Astrocyte (in vitro differentiated cells and primary cell): ENCODE results near the gene PKP4. TPM values are rescaled to one million over a fixed set of nuclear protein-coding genes. Genes with fewer than 3 reads are reported as not detected.

Experiments used
- DNase-seq: peaks from one replicate; pipeline ENCODE4 v3.0.0-alpha.2; 2010; ENCODE audit warnings: low read depth
- FAIRE-seq: peaks from 2 replicates; lab custom pipeline; 2011; peaks lifted over from hg19 to GRCh38; lab: Jason Lieb, UNC
- H2AFZ ChIP-seq: 2 replicates; pipeline ENCODE4 v1.6.0; 2012; ENCODE audit warnings: low read depth, low read length, inconsistent platforms
- H3K27ac ChIP-seq: 2 replicates; pipeline ENCODE4 v1.5.1; 2011; ENCODE audit warnings: low read depth, low read length, inconsistent platforms
- H3K27me3 ChIP-seq: 2 replicates; pipeline ENCODE4 v1.6.0; 2011; ENCODE audit warnings: low read length, inconsistent platforms; ENCODE audit not compliant: insufficient read depth
- H3K36me3 ChIP-seq: 2 replicates; pipeline ENCODE4 v1.5.1; 2011; ENCODE audit warnings: low read length, inconsistent platforms; ENCODE audit not compliant: insufficient read depth
- H3K4me1 ChIP-seq: 2 replicates; pipeline ENCODE4 v1.5.1; 2011; ENCODE audit warnings: low read length, inconsistent platforms; ENCODE audit not compliant: insufficient read depth
- H3K4me2 ChIP-seq: 2 replicates; pipeline ENCODE4 v1.6.0; 2012; ENCODE audit warnings: low read length, inconsistent platforms
- H3K4me3 ChIP-seq: 2 replicates; pipeline ENCODE4 v1.5.1; 2011; ENCODE audit warnings: low read depth, mild to moderate bottlenecking, low read length, inconsistent platforms; ENCODE audit not compliant: insufficient read depth
- H3K79me2 ChIP-seq: 2 replicates; pipeline ENCODE4 v1.6.0; 2012; ENCODE audit warnings: mild to moderate bottlenecking, low read length, inconsistent platforms; ENCODE audit not compliant: insufficient read depth
- H3K9ac ChIP-seq: 2 replicates; pipeline ENCODE4 v1.6.0; 2012; ENCODE audit warnings: mild to moderate bottlenecking, low read length, inconsistent platforms
- H3K9me3 ChIP-seq: 2 replicates; pipeline ENCODE4 v1.5.1; 2012; ENCODE audit warnings: low read depth, mild to moderate bottlenecking, low read length, inconsistent platforms; ENCODE audit not compliant: insufficient read depth
- H4K20me1 ChIP-seq: 2 replicates; pipeline ENCODE4 v1.6.0; 2012; ENCODE audit warnings: low read length, inconsistent platforms; ENCODE audit not compliant: insufficient read depth
- H3K27ac Mint-ChIP-seq: one replicate; pipeline ENCODE4 v1.8.0; 2021; ENCODE audit warnings: mild to moderate bottlenecking, mixed read lengths; ENCODE audit not compliant: unreplicated experiment
- H3K27me3 Mint-ChIP-seq: one replicate; pipeline ENCODE4 v1.8.0; 2021; ENCODE audit warnings: low read depth, mixed read lengths; ENCODE audit not compliant: unreplicated experiment
- H3K36me3 Mint-ChIP-seq: one replicate; pipeline ENCODE4 v1.8.0; 2021; ENCODE audit warnings: low read depth, mixed read lengths; ENCODE audit not compliant: unreplicated experiment
- H3K4me1 Mint-ChIP-seq: one replicate; pipeline ENCODE4 v1.8.0; 2021; ENCODE audit warnings: low read depth, mixed read lengths; ENCODE audit not compliant: unreplicated experiment
- H3K4me3 Mint-ChIP-seq: one replicate; pipeline ENCODE4 v1.8.0; 2021; ENCODE audit warnings: mild to moderate bottlenecking, moderate library complexity, mixed read lengths; ENCODE audit not compliant: unreplicated experiment
- H3K9me3 Mint-ChIP-seq: one replicate; pipeline ENCODE4 v1.8.0; 2021; ENCODE audit warnings: mild to moderate bottlenecking, mixed read lengths; ENCODE audit not compliant: unreplicated experiment
- CTCF ChIP-seq: IDR thresholded peaks from 2 replicates; pipeline ENCODE4 v1.5.1; 2011; ENCODE audit warnings: low read depth, mild to moderate bottlenecking, inconsistent platforms, low read length, moderate library complexity; ENCODE audit not compliant: insufficient read depth
- EZH2 ChIP-seq: IDR thresholded peaks from 2 replicates; pipeline ENCODE4 v1.6.1; 2012; ENCODE audit warnings: mild to moderate bottlenecking, low read length, inconsistent platforms; ENCODE audit not compliant: insufficient read depth
- total RNA-seq: library from RNA; stranded (reverse); gene quantifications from 2 replicates; pipeline ENCODE4 v1.2.1, GENCODE V29; 2021

PKP4 gene
- total RNA-seq, 1 donor from 2014 or later: 38.4 TPM

- Histone ChIP-seq H3K27ac (no peak overlapping the region), H4K20me1 (no peaks in the 10 kb centered on the region), H3K4me3 (no peak overlapping the region), H3K9ac (no peak overlapping the region), H2AFZ (no peak overlapping the region), H3K9me3 (no peaks in the 10 kb centered on the region), H3K4me2 (no peak overlapping the region), H3K27me3 (no peaks in the 10 kb centered on the region), H3K36me3 (no peaks in the 10 kb centered on the region), H3K4me1 (no peaks in the 10 kb centered on the region), H3K79me2 (no peaks in the 10 kb centered on the region)
- H3K4me3 Mint-ChIP-seq: no peak overlapping the region
- DNase-seq: no peak
- no peak for FAIRE-seq
- H3K36me3 Mint-ChIP-seq: no peaks in the 10 kb centered on the region
- TF ChIP-seq EZH2: no peak
- no peak for TF ChIP-seq CTCF
- H3K9me3 Mint-ChIP-seq: no peaks in the 10 kb centered on the region
- no peaks in the 10 kb centered on the region for H3K27me3 Mint-ChIP-seq
- no peaks in the 10 kb centered on the region for H3K4me1 Mint-ChIP-seq
- no peak overlapping the region for H3K27ac Mint-ChIP-seq
These were observed 13.1 kb upstream of the PKP4 start for GRCh38 chr2:158443606-158444005.

- Mint-ChIP-seq H3K9me3 (no peaks in the 10 kb centered on the region), H3K4me1 (peaks cover 19% of the 10 kb centered on the region), H3K4me3 (peak overlapping the region; percentile 99), H3K27me3 (no peaks in the 10 kb centered on the region), H3K36me3 (no peaks in the 10 kb centered on the region), H3K27ac (peak overlapping the region; percentile 93)
- peak overlapping the region; percentile 84 for H2AFZ ChIP-seq
- H3K9ac ChIP-seq: peak overlapping the region; percentile 87
- peaks cover 33% of the 10 kb centered on the region for H4K20me1 ChIP-seq
- FAIRE-seq: no peak
- TF ChIP-seq CTCF (no peak), EZH2 (no peak)
- peak overlapping the region; percentile 68 for H3K4me3 ChIP-seq
- peak overlapping the region; percentile 97 for H3K4me2 ChIP-seq
- H3K36me3 ChIP-seq: no peaks in the 10 kb centered on the region
- H3K4me1 ChIP-seq: peaks cover 16% of the 10 kb centered on the region
- H3K27ac ChIP-seq: peak overlapping the region; percentile 79
- H3K79me2 ChIP-seq: peaks cover 47% of the 10 kb centered on the region
- no peaks in the 10 kb centered on the region for H3K9me3 ChIP-seq
- DNase-seq: peak; percentile 52
- no peaks in the 10 kb centered on the region for H3K27me3 ChIP-seq
These were observed 507 bp downstream of the PKP4 start for GRCh38 chr2:158457092-158457825.
